Astrocyte (in vitro differentiated cells and primary cell): ENCODE measurements around the gene ACHE. TPM values are rescaled to one million over a fixed set of nuclear protein-coding genes. Genes with fewer than 3 reads are reported as not detected.

ENCODE experiments used
- DNase-seq: peaks from one replicate; pipeline ENCODE4 v3.0.0-alpha.2; 2010; ENCODE audit warnings: low read depth
- FAIRE-seq: peaks from 2 replicates; lab custom pipeline; 2011; peaks lifted over from hg19 to GRCh38; lab: Jason Lieb, UNC
- H2AFZ ChIP-seq: 2 replicates; pipeline ENCODE4 v1.6.0; 2012; ENCODE audit warnings: low read depth, low read length, inconsistent platforms
- H3K27ac ChIP-seq: 2 replicates; pipeline ENCODE4 v1.5.1; 2011; ENCODE audit warnings: low read depth, low read length, inconsistent platforms
- H3K27me3 ChIP-seq: 2 replicates; pipeline ENCODE4 v1.6.0; 2011; ENCODE audit warnings: low read length, inconsistent platforms; ENCODE audit not compliant: insufficient read depth
- H3K36me3 ChIP-seq: 2 replicates; pipeline ENCODE4 v1.5.1; 2011; ENCODE audit warnings: low read length, inconsistent platforms; ENCODE audit not compliant: insufficient read depth
- H3K4me1 ChIP-seq: 2 replicates; pipeline ENCODE4 v1.5.1; 2011; ENCODE audit warnings: low read length, inconsistent platforms; ENCODE audit not compliant: insufficient read depth
- H3K4me2 ChIP-seq: 2 replicates; pipeline ENCODE4 v1.6.0; 2012; ENCODE audit warnings: low read length, inconsistent platforms
- H3K4me3 ChIP-seq: 2 replicates; pipeline ENCODE4 v1.5.1; 2011; ENCODE audit warnings: low read depth, mild to moderate bottlenecking, low read length, inconsistent platforms; ENCODE audit not compliant: insufficient read depth
- H3K79me2 ChIP-seq: 2 replicates; pipeline ENCODE4 v1.6.0; 2012; ENCODE audit warnings: mild to moderate bottlenecking, low read length, inconsistent platforms; ENCODE audit not compliant: insufficient read depth
- H3K9ac ChIP-seq: 2 replicates; pipeline ENCODE4 v1.6.0; 2012; ENCODE audit warnings: mild to moderate bottlenecking, low read length, inconsistent platforms
- H3K9me3 ChIP-seq: 2 replicates; pipeline ENCODE4 v1.5.1; 2012; ENCODE audit warnings: low read depth, mild to moderate bottlenecking, low read length, inconsistent platforms; ENCODE audit not compliant: insufficient read depth
- H4K20me1 ChIP-seq: 2 replicates; pipeline ENCODE4 v1.6.0; 2012; ENCODE audit warnings: low read length, inconsistent platforms; ENCODE audit not compliant: insufficient read depth
- H3K27ac Mint-ChIP-seq: one replicate; pipeline ENCODE4 v1.8.0; 2021; ENCODE audit warnings: mild to moderate bottlenecking, mixed read lengths; ENCODE audit not compliant: unreplicated experiment
- H3K27me3 Mint-ChIP-seq: one replicate; pipeline ENCODE4 v1.8.0; 2021; ENCODE audit warnings: low read depth, mixed read lengths; ENCODE audit not compliant: unreplicated experiment
- H3K36me3 Mint-ChIP-seq: one replicate; pipeline ENCODE4 v1.8.0; 2021; ENCODE audit warnings: low read depth, mixed read lengths; ENCODE audit not compliant: unreplicated experiment
- H3K4me1 Mint-ChIP-seq: one replicate; pipeline ENCODE4 v1.8.0; 2021; ENCODE audit warnings: low read depth, mixed read lengths; ENCODE audit not compliant: unreplicated experiment
- H3K4me3 Mint-ChIP-seq: one replicate; pipeline ENCODE4 v1.8.0; 2021; ENCODE audit warnings: mild to moderate bottlenecking, moderate library complexity, mixed read lengths; ENCODE audit not compliant: unreplicated experiment
- H3K9me3 Mint-ChIP-seq: one replicate; pipeline ENCODE4 v1.8.0; 2021; ENCODE audit warnings: mild to moderate bottlenecking, mixed read lengths; ENCODE audit not compliant: unreplicated experiment
- EZH2 ChIP-seq: IDR thresholded peaks from 2 replicates; pipeline ENCODE4 v1.6.1; 2012; ENCODE audit warnings: mild to moderate bottlenecking, low read length, inconsistent platforms; ENCODE audit not compliant: insufficient read depth
- total RNA-seq: library from RNA; stranded (reverse); gene quantifications from 2 replicates; pipeline ENCODE4 v1.2.1, GENCODE V29; 2021
- TF ChIP-seq, protein P1 (sequence below): IDR thresholded peaks from 2 replicates; pipeline ENCODE4 v1.5.1; 2011; ENCODE audit warnings: low read depth, mild to moderate bottlenecking, inconsistent platforms, low read length, moderate library complexity; ENCODE audit not compliant: insufficient read depth

Gene ACHE
- total RNA-seq, 1 donor from 2014 or later, result 18.9 TPM

DNA sequence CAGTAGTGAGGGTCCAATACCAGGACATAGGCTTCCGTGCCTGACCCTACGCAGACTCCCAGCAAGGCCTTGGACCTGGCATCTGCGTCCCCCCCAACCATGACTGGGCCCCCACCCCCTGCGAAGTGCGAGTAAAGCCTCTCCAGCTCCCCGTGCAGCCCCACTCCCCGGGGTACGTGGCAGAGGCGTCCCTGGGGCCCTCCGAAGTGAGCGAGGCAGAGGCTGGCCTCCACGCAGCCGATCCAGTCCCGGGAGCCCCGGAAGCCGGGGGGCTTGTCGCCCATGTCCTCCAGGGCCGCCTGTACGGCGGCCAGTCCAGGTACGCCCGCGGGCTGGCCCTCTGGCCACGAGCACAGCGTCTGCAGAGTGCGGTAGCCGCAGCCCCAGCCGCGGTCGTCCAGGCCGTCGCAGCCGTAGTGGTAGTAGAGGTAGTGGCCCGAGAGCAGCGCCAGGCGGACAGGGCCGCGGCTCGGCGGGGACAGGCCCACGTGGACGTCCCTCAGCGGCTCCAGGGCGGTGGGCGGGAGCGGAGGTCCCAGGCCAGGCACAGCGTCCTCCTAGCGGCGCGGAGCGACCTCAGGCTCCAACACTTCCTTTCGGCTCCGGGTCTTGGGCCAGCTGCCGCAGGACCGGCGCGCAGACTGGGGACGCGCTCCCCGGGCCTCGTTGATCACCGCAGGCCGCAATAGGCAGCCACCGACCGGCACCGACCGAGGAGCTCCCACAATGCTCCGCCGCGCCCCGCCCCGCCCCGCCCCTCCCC, 6.5 kb downstream of the ACHE start, which contains the start of gene UFSP1:
TSS of gene UFSP1 (minus strand) at position 728 of the 763 bp plus-strand sequence. CDS start at position 284, 444 bp downstream.
- DNase-seq (no peak), FAIRE-seq (no peak)
- Histone ChIP-seq H3K4me1 (peaks cover 38% of the 10 kb centered on the region), H3K4me3 (peak within 1 kb of the TSS; percentile 63), H4K20me1 (peaks cover 46% of the 10 kb centered on the region), H3K27ac (peak within 1 kb of the TSS; percentile 73), H3K9me3 (no peaks in the 10 kb centered on the region), H2AFZ (peak within 1 kb of the TSS; percentile 60), H3K79me2 (peaks cover 43% of the 10 kb centered on the region), H3K36me3 (peaks cover 25% of the 10 kb centered on the region), H3K9ac (peak within 1 kb of the TSS; percentile 86), H3K27me3 (no peaks in the 10 kb centered on the region), H3K4me2 (peak within 1 kb of the TSS; percentile 96)
- H3K4me1 Mint-ChIP-seq, result peaks cover 20% of the 10 kb centered on the region
- TF ChIP-seq, protein P1, sequence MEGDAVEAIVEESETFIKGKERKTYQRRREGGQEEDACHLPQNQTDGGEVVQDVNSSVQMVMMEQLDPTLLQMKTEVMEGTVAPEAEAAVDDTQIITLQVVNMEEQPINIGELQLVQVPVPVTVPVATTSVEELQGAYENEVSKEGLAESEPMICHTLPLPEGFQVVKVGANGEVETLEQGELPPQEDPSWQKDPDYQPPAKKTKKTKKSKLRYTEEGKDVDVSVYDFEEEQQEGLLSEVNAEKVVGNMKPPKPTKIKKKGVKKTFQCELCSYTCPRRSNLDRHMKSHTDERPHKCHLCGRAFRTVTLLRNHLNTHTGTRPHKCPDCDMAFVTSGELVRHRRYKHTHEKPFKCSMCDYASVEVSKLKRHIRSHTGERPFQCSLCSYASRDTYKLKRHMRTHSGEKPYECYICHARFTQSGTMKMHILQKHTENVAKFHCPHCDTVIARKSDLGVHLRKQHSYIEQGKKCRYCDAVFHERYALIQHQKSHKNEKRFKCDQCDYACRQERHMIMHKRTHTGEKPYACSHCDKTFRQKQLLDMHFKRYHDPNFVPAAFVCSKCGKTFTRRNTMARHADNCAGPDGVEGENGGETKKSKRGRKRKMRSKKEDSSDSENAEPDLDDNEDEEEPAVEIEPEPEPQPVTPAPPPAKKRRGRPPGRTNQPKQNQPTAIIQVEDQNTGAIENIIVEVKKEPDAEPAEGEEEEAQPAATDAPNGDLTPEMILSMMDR, result no peak
- peak within 1 kb of the TSS; percentile 96 for H3K27ac Mint-ChIP-seq
- peaks cover 21% of the 10 kb centered on the region for H3K36me3 Mint-ChIP-seq
- H3K27me3 Mint-ChIP-seq, result peaks cover under 1% of the 10 kb centered on the region
- H3K9me3 Mint-ChIP-seq, result no peaks in the 10 kb centered on the region
- peak within 1 kb of the TSS; percentile 89 for H3K4me3 Mint-ChIP-seq

DNA sequence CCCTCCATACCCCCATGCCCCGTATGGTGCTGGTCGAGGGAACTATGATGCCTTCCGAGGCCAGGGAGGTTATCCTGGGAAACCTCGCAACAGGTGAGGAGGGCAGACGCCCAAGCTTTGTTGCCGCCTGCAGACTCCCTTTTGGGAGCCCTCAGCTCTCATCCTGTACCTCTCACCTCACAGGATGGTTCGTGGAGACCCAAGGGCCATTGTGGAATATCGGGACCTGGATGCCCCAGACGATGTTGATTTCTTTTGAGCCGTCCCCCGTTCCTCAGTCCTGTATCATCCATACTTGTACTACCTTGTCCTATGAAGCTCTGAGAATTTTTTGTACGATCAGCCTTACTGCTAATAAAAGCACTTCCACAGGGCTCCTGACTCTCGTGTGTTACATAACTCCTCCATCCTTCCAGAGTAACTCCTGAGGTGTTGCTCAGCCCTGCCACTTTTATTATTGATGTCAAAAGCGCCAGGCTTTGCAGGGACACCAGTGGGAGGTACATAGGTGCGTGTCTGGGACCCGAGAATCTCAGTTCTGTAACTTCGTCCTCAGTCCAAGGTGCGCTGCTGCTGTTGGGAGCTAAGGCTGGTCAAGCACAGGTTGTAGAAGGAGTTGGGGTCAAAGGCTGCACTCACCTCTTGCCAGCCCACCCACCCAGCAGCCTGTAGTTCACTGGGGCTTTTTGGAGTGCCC, 7.2 kb downstream of the ACHE start:
- no peaks in the 10 kb centered on the region for H3K27me3 ChIP-seq
- peak overlapping the region; percentile 79 for H3K4me3 Mint-ChIP-seq
- FAIRE-seq (no peak), DNase-seq (no peak)
- peak overlapping the region; percentile 82 for H3K4me2 ChIP-seq
- TF ChIP-seq, protein P1, result no peak
- no peak for TF ChIP-seq EZH2
- peaks cover 21% of the 10 kb centered on the region for H3K36me3 Mint-ChIP-seq
- no peaks in the 10 kb centered on the region for H3K27me3 Mint-ChIP-seq
- peak overlapping the region; percentile 63 for H3K4me3 ChIP-seq
- H3K4me1 Mint-ChIP-seq, result peaks cover 19% of the 10 kb centered on the region
- peaks cover 50% of the 10 kb centered on the region for H3K79me2 ChIP-seq
- no peaks in the 10 kb centered on the region for H3K9me3 Mint-ChIP-seq
- H3K4me1 ChIP-seq, result peaks cover 38% of the 10 kb centered on the region
- peak overlapping the region; percentile 73 for H3K27ac ChIP-seq
- peaks cover 53% of the 10 kb centered on the region for H4K20me1 ChIP-seq
- no peaks in the 10 kb centered on the region for H3K9me3 ChIP-seq
- peak overlapping the region; percentile 58 for H3K27ac Mint-ChIP-seq
- H3K36me3 ChIP-seq, result peaks cover 31% of the 10 kb centered on the region
- H2AFZ ChIP-seq, result no peak overlapping the region
- peak overlapping the region; percentile 86 for H3K9ac ChIP-seq
